Non-pigmented ciliary epithelial cell (primary cell): Measurements from ENCODE around the gene PRSS53.

Source experiments
- DNase-seq: peaks from one replicate; pipeline ENCODE4 v3.0.0-alpha.2; 2010; ENCODE audit warnings: low read depth

PRSS53 gene

DNA sequence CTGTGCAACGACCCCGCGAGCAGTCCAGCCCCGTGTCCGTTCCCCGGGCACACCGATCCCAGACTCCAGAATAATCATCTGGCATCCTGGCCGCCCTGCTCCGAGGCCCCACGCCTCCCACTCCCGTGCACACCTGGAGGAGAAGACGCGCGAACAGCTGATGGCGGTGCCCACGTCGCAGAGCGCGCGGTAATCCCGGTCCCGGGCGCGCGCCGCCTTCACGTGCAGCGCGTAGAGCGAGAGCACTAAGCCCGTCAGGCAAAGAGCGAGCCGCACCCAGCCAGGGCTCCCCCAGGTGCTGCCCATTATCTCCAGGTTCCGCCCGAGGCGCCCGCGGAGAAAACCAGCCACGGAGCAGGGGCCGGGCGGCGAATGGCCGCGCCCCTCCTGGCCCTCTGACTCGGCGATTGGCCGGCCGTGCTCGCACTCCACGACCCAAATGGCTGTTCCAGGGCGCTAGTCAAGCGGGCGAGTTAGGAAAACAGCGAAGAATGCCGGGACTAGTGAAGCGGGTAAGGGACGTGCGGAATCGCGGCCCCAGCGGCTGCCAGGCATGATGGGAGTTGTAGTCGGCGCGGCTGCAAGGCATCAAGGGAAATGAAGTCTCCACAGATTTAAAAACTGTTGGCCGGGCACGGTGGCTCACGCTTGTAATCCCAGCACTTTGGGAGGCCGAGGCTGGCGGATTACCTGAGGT is 5.8 kb upstream of the PRSS53 start, which contains the start of gene VKORC1:
TSS of gene VKORC1 (minus strand) at position 374 of the 697 bp plus-strand sequence. CDS start at position 306, 68 bp downstream.
- peak; percentile 90 for DNase-seq

DNA sequence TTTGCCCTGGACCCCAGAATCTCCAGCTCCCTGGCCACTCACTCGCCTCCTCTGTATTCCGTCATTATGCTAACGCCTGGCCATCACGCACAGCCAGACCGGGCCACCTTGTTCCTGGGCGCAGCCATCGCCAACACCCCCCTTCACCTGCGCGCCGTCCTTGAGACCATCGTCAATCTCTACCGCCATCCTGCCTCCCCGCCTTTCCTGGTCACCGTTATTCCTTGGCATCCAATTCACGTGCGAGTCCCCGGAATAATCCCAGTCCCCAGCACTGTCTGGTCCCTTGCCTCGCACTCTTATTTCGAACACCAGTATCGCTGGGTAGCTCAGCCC is 5.3 kb upstream of the PRSS53 start:
- no peak for DNase-seq

- DNase-seq, result no peak
These were observed 4.5 kb upstream of the PRSS53 start for GRCh38 chr16:31093132-31093703.

- DNase-seq, result no peak
These were observed 3.6 kb upstream of the PRSS53 start for GRCh38 chr16:31092330-31092729.

- DNase-seq, result no peak
These were observed 1.8 kb upstream of the PRSS53 start for GRCh38 chr16:31090540-31090939.

DNA sequence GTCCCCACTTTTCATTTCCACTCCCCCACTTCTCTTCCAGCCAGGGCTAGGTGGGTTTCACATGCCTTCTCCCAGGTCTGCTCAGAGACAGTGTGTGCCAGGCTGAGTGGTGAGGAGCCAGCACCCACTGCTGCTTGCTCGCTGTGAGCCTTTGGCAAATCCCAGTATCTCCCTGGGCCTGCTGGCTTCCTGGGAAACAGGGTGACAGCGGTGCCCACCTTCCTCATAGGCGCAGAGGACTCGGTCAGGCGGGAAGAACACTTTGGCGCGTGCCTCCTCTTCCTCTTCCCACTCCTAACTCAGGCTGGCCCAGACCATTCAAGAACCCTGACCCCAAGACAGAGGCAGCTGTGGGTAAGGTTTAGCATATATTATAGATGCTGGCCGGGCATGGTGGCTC is 456 bp upstream of the PRSS53 start:
- DNase-seq, result no peak

DNA sequence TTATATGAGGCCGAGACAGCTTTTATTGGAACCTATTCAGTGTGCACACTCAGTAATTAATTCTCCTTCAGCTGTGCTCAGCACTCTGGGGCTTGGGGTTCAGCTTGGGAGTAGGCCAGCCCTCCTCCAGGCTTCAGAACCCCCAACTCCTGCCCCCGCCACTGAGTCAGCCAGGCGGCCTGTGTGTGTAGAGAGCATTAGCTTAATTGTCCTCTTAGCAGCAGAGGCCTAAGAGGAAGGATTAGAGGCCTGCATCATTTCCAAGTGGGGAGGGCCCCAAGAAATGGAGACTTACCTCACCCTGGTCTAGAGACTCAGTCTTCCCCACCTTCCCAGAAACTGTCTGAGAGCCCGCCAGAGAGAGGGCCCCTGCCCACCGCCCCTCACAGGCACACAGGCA is 772 bp downstream of the PRSS53 start:
- no peak for DNase-seq

DNA sequence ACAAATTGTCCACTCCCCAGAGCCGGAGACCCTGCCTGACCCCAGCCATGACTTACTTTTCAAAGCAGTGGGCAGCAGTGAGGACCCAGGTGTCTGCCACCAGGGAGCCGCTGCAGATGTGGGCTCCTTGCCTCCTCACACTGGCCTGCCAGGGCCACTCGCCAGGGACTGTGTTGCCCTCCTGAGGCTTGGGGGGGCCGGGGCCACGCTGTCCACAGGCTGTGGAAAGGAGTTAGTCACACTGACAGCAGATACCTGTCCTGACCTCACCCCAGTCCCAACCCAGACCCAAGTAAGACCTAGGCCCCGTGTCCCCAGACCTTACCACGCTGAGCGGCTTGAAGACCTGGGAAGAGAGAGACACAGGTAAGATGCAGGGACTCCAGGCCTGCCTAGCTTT is 1.3 kb downstream of the PRSS53 start:
- DNase-seq, result no peak

GRCh38 chr16:31086629-31086906 is 2.2 kb downstream of the PRSS53 start:
- DNase-seq, result no peak

GRCh38 chr16:31085873-31086628 is 2.7 kb downstream of the PRSS53 start:
- DNase-seq, result no peak

DNA sequence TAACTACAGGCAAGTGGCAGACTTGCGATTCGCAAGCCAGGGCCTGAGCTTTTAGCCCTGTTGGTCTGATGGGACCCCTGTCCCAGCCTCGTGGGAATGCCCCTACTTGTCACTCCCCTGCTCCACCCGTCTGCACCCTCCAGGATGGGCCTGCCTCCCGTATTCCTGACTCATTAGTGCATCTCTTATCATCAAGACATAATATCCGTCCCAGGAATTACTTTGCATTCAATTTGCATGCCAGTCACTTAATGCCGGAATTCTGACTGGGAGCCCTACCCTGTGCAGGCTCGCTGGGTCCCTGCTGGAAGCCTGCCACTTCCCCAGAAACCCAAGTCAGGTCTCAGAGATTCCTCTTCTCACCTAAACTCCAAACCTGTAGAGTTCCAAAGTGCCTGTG is 3.3 kb downstream of the PRSS53 start:
- DNase-seq, result no peak

GRCh38 chr16:31084584-31085302 is 4.0 kb downstream of the PRSS53 start:
- DNase-seq, result no peak

DNA sequence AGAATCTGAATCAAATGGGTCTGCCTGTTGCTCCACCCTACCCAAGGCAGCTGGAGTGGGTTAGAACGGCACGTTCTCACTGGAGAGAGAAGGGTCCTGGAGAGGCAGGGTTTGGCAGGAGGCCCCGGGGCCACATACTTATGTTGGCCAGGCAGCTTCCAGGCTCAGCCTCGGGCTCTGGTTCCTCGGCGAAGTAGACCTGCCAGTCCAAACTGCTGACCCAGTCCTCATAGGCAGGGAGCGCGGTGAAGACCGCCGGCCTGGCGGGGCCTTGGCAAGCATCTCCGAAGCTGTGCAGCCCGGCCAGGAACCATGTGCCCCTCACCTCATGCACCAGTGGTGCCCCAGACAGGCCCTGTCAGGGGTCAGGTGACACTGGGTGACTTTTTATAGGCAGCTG is 4.8 kb downstream of the PRSS53 start:
- DNase-seq, result no peak

DNA sequence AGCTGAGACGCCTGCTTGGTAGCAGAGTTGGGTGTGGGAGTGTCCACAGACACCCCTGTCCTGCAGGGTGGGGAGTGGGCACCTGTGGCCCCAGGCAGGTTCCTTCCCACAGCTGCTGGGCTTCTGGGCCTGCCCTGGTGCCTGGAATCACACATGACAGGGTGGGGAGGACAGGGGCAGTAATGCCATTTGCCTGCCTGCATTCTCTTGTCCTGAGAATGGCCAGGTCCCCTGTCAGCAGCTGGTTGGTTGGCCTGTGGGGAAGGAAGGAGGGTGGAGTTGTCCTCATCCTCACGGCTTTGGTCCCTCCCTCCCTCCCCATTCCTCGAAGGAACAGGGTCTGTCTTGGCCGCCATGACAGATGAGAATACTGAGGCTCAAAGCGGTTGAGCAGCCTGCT is 5.2 kb downstream of the PRSS53 start:
- no peak for DNase-seq

- no peak for DNase-seq
These were observed 5.7 kb downstream of the PRSS53 start for GRCh38 chr16:31083081-31083480.

DNA sequence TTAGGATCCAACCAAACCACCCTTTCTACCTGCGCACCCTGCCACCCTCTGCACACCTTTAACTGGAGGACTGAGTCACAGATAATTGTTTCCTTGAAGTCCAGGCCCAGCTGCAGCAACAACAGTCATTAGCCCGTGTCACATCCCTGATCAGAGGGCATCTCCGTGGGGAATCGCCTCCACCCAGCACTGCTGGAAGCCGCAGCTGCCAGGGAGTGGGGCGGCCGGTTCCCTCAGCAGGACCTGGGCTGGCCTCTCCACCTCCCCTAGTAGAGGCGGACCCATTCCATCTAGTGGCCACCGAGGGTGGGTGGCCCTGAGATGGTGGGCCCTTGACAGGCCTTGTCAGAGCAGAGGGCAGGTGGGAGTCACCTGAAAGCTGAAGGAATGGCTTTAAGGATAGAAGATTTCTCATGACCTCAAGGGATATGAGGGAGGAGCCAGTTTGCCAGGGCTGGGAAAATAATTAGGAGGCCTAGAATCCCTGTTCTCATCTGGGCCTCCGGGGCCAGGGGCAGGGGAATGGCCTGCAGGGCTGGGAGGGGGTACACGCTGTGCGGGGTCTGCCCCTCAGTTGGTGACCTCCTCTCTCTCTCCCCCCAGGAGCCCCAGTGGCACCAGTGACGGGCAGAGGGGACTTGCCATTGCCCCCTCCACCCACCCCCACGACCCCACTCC is 6.2 kb downstream of the PRSS53 start:
- no peak for DNase-seq

DNA sequence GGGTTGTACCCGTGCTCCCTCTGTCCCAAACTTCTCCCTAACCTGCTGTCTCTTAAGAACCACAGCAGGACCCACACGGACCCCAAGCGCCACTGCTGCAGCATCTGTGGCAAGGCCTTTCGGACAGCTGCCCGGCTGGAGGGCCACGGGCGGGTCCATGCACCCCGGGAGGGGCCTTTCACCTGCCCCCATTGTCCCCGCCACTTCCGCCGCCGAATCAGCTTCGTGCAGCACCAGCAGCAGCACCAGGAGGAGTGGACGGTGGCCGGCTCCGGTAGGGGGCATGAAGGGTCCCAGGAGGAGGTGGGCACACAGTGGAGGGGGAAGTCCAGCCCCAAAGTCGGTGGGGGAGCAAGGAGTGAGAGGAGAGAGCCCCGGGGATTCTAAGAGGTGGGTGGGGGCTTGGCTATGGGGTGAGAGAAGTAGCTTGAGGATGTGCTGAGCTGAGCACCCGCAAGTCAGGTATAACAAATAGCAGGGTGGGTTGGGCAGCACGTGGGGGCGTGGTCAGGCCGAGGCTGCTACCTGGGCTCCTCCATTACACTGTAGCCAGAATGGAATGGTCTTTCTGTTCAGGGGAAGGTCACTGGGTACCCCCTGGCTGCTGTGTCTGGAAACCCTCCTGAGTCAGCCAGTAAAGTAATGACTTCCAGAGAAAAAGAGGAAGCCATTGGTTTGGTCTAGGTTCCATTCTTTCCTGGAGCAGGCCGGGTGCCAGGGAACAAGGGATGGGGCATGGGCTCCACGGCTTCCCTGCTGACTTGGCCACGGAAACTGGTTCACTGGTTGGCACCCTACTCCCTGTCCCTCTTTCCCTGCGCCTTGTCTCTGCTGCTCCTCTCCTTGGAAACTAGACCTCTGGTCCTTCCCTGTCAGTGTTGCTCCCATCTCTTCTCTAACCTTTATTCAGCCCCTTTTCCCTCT is 7.1 kb downstream of the PRSS53 start:
- DNase-seq, result no peak

- no peak for DNase-seq
These were observed 7.9 kb downstream of the PRSS53 start for GRCh38 chr16:31080756-31081419.

DNA sequence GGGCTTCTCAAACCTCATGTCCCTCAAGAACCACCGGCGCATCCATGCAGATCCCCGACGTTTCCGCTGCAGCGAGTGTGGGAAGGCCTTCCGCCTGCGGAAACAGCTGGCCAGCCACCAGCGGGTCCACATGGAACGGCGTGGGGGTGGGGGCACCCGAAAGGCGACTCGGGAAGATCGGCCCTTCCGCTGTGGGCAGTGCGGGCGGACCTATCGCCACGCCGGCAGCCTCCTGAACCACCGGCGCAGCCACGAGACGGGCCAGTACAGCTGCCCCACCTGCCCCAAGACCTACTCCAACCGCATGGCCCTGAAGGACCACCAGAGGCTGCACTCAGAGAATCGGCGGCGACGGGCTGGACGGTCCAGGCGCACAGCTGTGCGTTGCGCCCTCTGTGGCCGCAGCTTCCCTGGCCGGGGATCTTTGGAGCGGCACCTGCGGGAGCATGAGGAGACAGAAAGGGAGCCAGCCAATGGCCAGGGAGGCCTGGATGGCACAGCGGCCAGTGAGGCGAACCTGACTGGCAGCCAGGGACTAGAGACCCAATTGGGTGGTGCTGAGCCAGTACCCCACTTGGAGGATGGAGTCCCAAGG is 8.6 kb downstream of the PRSS53 start:
- DNase-seq, result no peak

DNA sequence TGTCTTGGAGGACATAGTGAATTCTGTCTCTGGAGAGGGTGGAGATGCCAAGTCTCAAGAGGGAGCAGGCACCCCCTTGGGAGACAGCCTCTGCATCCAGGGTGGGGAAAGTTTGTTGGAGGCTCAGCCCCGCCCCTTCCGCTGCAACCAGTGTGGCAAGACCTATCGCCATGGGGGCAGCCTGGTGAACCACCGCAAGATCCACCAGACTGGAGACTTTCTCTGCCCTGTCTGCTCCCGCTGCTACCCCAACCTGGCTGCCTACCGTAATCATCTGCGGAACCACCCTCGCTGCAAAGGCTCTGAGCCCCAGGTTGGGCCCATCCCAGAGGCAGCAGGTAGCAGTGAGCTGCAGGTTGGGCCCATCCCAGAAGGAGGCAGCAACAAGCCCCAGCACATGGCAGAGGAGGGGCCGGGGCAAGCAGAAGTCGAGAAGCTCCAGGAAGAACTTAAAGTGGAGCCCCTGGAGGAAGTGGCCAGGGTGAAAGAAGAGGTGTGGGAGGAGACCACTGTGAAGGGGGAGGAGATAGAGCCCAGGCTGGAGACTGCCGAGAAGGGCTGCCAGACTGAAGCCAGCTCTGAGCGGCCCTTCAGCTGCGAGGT is 9.3 kb downstream of the PRSS53 start:
- DNase-seq, result no peak
